Endometrium (tissue), 2 donors: ENCODE results near the gene CYTH1.

Experiments
- FAIRE-seq: peaks from 2 replicates; lab custom pipeline; 2012; peaks lifted over from hg19 to GRCh38; lab: Jason Lieb, UNC
- donor health status: control.
- donor health status: control.

The CYTH1 gene

DNA sequence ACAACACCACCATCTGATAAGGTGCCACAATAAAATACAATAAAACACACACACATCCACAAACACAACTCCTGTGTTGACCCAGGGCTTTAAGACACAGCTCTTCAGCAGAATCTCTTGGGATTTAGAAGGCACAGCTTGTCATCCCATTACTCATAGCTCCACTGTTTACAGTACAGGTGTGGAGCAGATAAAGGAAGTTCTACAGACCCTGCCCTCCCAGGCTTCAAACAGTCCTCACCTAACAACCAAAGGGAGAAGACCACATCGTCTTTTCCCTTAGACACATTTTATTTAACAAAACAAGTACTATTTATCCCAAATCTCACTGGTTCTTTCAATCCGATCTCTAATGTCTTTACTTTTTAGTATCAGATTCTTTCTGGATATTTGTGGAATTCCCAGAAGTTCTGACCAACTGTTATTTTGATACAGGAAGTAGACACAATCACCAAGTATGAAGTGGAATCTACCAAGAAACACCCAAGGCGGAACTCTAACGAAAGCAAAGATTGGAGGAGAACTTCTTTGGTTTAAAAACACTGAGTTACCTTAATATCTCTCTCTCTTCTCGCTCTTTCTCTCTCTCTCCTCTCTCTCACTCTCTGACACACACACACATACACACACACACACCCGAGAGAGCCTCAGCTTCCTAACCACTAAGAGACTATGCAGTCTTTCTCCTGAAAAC, 46.1 kb downstream of the CYTH1 start:
- no peak for FAIRE-seq

DNA sequence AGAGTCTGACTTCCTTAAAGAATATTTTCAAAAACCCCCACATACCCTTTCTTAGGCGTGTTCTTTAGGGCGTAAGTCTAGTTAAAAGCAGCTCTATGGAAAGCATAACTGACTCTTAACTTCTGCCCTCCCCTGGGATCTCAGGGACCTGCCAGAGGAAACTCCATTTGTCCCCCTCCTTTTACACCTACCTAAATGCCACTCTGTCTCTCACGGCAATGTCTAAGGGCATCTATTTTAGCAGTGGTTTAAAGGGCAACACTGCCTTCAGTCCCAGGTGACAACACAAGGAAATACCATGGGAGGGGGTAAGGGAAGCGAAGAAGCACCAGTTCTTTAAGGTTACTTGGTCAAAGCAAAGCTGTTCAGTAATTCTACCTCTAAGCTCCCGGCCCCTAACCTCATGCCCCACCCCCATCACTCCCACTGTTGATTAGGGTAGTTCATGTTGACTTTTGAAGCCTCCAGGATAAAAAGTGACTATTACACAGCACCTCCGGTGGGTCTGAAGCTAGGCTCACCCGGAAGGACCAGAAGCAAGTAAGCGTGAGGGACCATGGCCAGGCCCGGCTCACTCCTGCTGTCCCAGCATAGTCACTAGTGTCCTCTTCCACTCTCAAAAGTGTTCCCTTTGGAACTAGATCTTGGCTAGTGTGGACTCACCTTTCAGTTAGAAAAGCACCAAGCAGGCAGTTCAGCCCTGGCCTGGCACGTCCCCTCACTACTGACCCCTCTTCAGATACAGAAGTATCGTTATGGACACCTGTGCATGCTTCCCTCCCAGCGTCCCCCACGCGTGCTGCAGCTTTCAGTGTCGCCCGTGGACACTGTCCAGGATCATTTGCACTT, 47.1 kb downstream of the CYTH1 start:
- no peak for FAIRE-seq

- no peak for FAIRE-seq
Observed at GRCh38 chr17:78732354-78732753, 49.7 kb downstream of the CYTH1 start.

DNA sequence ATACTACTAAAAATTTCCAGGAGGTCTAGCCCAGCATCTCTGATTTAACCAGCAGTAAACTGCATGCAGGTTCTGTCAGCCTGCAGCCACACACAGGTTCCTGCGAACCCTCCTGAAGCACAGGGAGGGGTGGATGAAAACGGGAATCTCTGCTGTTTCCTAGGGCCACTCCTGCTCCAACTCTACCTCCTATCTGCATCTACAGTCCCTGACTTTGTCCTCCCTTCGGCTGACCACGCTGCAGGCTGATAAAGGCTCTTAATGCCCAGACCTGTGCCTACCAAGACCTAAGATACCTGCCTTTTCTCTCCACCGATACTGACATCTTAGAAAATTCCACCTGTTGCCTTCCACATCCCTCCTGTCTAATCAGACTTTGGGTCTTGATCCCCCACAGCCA, 50.2 kb downstream of the CYTH1 start:
- FAIRE-seq = no peak

- no peak for FAIRE-seq
Observed at GRCh38 chr17:78729641-78730040, 52.4 kb downstream of the CYTH1 start.

DNA sequence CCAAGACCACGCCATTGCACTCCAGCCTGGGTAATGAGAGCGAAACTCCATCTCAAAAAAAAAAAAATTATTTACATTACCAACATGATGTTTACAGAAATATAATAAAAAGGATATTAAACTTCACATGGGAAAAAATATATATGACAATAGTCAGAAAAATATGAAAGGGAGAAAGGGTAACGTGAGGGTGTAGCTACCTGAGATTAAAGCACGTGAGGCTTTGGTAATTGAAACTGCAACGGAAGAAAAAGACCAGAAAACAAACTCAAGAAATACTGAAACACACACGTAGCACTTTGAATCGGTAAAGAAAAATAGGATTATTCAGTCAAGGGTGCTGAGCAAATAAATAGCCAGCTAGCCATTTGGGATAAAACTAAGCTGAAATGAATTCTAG, 53.6 kb downstream of the CYTH1 start:
- no peak for FAIRE-seq

DNA sequence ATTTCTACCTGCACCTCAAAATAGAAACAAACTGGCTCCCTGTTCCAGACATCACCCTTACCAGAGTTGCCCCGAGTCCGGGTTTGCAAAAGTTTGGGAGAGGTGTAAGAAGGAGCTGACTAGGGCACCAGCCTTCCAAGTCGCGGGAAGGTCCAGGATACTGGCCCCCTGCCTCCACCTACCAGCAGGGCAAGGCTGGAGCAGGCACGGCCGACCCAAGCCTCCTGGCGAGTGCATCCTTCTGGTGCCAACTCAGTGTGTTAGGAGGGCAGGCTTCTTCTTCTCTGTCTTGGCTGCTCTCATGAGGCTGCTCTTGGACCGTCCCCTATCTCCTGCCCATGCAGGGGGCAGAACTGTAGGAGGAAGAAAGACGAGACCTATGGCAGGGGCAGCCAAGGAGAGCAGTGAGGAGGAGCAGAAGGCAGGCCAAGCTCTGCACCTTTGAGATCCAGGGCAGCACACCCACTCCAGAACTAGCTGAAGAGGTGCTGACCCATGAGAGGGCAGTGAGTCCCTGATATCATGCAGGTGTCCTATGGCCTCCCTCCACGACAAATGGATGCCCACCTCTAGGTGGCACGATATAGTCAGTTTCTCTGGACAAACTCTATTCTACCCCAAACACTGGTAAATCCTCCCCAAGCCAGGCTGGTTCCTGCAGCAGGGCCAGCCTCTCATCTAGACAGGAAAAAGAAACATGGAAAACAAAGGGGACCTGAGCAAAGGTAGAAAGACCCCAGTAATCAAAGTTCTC, 54.4 kb downstream of the CYTH1 start:
- FAIRE-seq = no peak

GRCh38 chr17:78727057-78727456, 55.0 kb downstream of the CYTH1 start:
- no peak for FAIRE-seq

DNA sequence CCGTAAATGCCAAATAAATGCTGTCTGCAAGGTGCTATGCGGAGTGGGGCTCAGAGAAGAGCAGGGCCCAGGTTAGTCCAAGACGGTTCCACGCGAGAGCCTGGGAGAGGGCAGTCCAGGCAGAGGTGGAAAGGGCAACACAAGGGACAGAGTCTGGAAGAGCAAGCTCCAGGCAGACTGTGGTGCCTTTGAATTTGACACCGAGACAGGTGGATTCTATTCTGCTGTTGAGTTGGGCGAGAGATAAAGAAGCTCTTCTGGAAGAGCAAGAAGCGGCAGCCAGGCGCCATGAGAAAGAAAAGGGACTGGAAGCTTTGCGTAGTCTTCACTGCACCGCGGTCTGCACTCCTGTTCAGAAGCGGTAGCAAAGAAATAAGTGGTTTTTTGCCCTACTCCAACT, 55.6 kb downstream of the CYTH1 start:
- FAIRE-seq = no peak

GRCh38 chr17:78725448-78726021, 56.5 kb downstream of the CYTH1 start:
- no peak for FAIRE-seq

DNA sequence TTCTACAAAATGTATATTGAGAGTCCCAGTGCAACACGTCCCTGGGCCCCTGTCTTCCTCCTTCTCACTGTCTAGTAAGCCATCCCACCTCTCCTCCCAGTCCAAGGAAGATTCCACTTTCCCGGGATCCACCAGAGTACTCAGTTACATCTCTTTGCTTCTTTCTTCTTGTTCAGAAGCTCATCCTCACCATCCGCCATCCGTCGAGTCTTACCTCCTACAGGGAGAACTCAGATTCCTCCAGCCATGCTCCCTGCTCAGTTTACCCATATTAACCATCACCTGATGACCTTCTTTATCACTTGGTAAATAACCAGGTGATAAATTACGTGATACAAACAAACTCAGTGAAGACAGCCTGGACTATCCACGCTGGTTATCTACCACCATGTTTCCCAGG, 57.1 kb downstream of the CYTH1 start:
- no peak for FAIRE-seq

DNA sequence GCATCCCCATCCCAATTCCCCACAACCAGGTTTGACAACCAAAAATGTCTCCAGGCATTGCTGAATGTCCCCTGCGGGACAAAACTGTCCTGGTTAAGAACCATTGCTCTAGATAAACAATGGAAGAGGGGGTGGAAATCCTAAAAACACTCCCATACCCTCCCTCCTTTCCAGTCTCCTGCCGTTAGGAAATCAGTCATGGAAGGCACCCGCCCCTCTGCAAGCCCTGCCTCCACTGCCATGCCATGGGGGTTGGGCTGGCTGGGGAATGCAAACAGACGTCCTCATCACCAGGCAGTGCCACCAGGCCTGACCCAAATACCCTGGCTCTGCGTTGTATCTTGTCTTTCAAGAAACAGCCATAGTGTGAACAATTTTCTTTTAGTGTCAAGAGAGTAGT, 57.5 kb downstream of the CYTH1 start:
- no peak for FAIRE-seq

DNA sequence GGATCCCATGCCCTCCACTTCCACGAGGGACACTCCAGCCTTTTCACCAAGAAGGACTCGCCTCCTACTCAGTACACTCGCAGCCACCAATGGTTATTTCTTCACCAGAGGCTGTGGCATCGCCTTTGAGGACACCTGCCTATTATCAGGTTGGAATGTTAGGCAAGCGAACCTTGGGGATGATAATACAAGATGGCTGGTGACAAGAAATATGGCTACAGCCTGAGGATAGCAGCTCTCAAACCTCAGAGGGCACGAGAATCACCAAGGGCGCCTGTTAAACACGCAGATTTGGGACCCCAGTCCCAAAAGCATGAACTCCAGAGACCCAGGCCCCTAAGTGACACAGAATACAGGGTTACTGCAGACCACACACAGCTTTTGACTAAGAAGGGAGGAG, 58.1 kb downstream of the CYTH1 start:
- FAIRE-seq = no peak

DNA sequence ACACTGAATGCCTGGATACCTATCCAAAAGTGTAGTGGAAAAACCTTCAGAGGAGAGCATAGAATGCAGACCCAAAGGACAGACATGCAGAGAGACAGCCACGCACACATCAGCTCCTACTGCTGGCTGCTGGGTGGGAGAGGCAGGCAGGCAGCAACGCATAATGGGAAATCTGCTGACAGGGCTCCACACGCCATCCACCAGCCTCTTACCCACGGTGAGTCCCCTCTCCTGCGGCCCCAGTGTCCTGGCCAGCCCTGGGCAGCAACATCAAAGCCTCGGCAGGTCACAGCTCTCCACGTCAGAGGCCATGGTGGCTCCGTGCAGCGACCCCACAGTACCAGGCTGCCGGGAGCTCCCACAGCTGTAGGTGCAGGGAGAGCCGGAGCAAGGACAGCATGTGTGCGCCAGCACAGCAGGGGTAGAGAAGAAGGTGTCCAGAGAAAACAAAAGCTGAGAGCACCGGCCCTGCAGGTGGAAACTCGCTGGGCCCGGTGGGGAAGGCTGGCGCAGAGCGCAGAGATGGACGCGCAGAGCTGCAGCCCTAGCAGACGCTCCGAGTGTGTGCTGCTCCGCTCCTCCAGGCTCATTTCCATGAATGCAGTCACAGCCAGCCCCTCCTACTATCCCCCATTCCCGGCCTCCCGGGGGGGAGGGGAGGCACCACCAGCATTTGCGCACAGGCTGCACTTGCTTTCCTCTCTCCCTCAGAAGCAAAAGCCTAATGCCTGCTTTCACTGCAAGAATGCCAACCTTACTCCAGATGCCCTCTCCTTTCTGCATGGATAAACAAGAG, 58.9 kb downstream of the CYTH1 start:
- FAIRE-seq = no peak

- FAIRE-seq = no peak
Observed at GRCh38 chr17:78722246-78722761, 59.8 kb downstream of the CYTH1 start.

DNA sequence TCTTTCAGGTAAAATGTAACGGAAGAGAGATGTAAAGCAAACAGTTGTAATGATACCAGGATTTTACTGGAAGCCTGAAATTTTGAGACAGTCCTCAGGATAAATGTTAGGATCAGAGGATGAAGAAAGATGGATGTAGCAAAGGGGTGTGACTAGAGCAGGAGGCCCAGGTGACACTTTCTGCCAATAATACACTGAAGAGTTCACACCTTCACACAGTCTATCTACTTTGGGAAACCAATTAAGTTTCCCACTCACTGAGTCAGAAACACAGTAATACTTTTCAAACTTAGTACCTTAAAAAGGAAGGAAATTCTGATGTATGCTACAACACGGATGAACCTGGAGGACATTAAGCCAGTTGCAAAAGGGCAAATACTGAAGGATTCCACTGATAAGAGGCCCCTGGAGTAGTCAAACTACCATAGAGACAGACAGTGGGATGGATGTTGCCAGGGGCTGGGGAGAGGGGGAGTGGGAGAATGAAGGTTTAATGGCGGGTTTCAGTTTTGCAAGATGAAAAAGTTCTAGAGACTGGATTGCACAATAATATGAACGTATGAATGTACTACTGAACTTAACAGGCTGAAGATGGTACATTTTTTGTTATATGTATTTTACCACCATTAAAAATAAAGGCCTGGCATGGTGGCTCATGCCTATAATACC, 62.3 kb downstream of the CYTH1 start:
- FAIRE-seq = no peak

GRCh38 chr17:78718575-78719208, 63.4 kb downstream of the CYTH1 start:
- no peak for FAIRE-seq

GRCh38 chr17:78717431-78717980, 64.6 kb downstream of the CYTH1 start:
- FAIRE-seq = no peak

DNA sequence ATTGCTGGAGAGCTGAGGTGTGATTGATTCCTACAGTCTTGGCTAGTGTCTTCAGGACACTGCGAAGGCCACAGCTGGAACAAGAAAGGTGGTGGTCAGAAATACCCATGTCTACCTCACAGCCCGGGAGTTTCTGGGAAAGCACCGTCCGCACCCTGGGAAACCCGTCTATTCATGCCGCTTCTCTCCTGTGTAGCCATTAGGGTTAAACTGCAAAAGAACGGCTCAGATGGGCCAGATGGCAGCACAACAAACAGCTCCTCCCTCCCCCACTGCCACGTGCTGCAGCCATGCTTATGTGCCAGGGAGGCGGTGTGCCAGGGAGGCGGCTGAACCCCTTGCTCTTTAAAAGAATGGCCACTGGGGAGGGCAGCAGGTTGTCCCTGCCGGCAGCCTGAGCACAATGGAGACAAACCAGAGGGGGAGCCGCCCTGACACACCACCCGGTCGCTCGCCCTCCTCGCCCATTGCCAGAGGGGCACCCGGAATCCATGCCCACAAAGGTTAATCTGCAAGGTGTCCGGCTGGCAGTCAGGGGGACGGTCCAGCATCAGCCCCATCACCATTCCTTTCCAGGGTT, 65.2 kb downstream of the CYTH1 start:
- no peak for FAIRE-seq

GRCh38 chr17:78716292-78716691, 65.8 kb downstream of the CYTH1 start:
- no peak for FAIRE-seq
